Upper lobe of left lung (tissue), 6 donors: ENCODE measurements around the gene SMIM10. TPM values are rescaled to one million over a fixed set of nuclear protein-coding genes. Genes with fewer than 3 reads are reported as not detected.
"Not testable (repeated sequence)": the region's sequence is repeated elsewhere in the genome, so short reads cannot be mapped to it uniquely, and the experiment has no call there.

Experiments
- ATAC-seq, 2 donors: fragments of 200-7000 bp; cut with Tn5 transposase; one replicate each; pipeline ENCODE4 v1.9.1; 2022; ENCODE audit warnings: mild to moderate bottlenecking in 2 of 2, moderate library complexity in 2 of 2; ENCODE audit not compliant: low FRiP score in 2 of 2
- DNase-seq, 2 donors: peaks; one replicate each; pipeline ENCODE4 v3.0.0-alpha.2; 2019 to 2020
- H3K27ac ChIP-seq, 4 donors: fragments of 200-600 bp; sonication (generic); one replicate each; pipeline ENCODE4 v1.5.1; 2016 to 2019
- H3K27me3 ChIP-seq, 4 donors: fragments of 200-600 bp; sonication (generic); one replicate each; pipeline ENCODE4 v1.5.1; 2017 to 2019
- H3K36me3 ChIP-seq, 4 donors: fragments of 200-600 bp; sonication (generic); one replicate each; pipeline ENCODE4 v1.5.1; 2016 to 2019
- H3K4me1 ChIP-seq, 4 donors: fragments of 200-600 bp; sonication (generic); one replicate each; pipeline ENCODE4 v1.5.1; 2018 to 2019
- H3K4me3 ChIP-seq, 4 donors: fragments of 200-600 bp; sonication (generic); one replicate each; pipeline ENCODE4 v1.5.1; 2017 to 2019; ENCODE audit warnings: mild to moderate bottlenecking in 2 of 4, moderate library complexity in 1 of 4
- H3K9me3 ChIP-seq, 4 donors: fragments of 200-600 bp; sonication (generic); one replicate each; pipeline ENCODE4 v1.5.1; 2018 to 2019
- CTCF ChIP-seq, 6 experiments: fragments of 450-650 bp in 4 of 6; fragments of 200-600 bp in 2 of 6; sonication (generic) in 2 of 6; IDR thresholded peaks; one replicate each; pipeline ENCODE4 v1.5.1; 2016 to 2019; ENCODE audit warnings: antibody characterized with exemption in 6 of 6
- EP300 ChIP-seq, 4 donors: sonication (generic); formaldehyde crosslinking; IDR thresholded peaks; one replicate each; pipeline ENCODE4 v1.5.1; 2017; ENCODE audit warnings: antibody characterized with exemption in 4 of 4, control low read depth in 2 of 4
- POLR2A ChIP-seq, 4 donors: fragments of 450-650 bp; IDR thresholded peaks; one replicate each; pipeline ENCODE4 v1.5.1; 2016 to 2017; ENCODE audit warnings: antibody characterized with exemption in 4 of 4, mild to moderate bottlenecking in 2 of 4
- POLR2AphosphoS5 ChIP-seq, 2 donors: sonication (generic); formaldehyde crosslinking; IDR thresholded peaks; one replicate each; pipeline ENCODE4 v1.5.1; 2017; ENCODE audit warnings: antibody characterized with exemption in 2 of 2
- WGBS, 2 donors: methylation state at CpG; one replicate each; pipeline ENCODE4 v1.1.5; 2017 to 2018; 5-methylcytosine and 5-hydroxymethylcytosine counted together
- total RNA-seq, 6 donors: library from RNA; depleted of rRNA in 4 of 6; stranded (reverse); fragments of >200 nt in 4 of 6; gene quantifications; one replicate each; pipeline versions ENCODE4 v1.1.0 to v1.2.1, GENCODE V29; 2016 to 2021
- donor health status: DM: no; HTN: no; CAD: no; lungs with moderate emphysema.
- donor health status: DM: no; HTN: yes; CAD: no; lungs with severe emphysema.

Gene SMIM10
- 1 to 10 TPM in 4 of 6 donors, under 1 TPM in 1, not detected in 1; 0.44 to 5.6 (median 2.3) TPM for total RNA-seq

GRCh38 chrX:134990801-134991481 lies at the start of gene SMIM10:
SMIM10 (plus strand) TSS chrX:134990991; CDS start chrX:134991096, 105 bp downstream.
- peak; percentile 57 to 95 for DNase-seq
- H3K9me3 ChIP-seq, result no peaks in the 10 kb centered on the region
- H3K27me3 ChIP-seq, result no peaks in the 10 kb centered on the region
- WGBS, 2 donors, result 5 to 25% methylated on average over 13 to 34 of the region's 45 CpGs
- no peak for TF ChIP-seq EP300 (IDR thresholded peaks at IDR 0.05)
- TF ChIP-seq POLR2AphosphoS5 (IDR thresholded peaks at IDR 0.05), result peak; percentile 32 to 44
- H3K4me3 ChIP-seq, result peak within 1 kb of the TSS in 3 of 4 donors; percentile 42 to 56 (median 52)
- peak; percentile 83 to 96 for ATAC-seq
- H3K4me1 ChIP-seq, result no peaks in the 10 kb centered on the region
- H3K27ac ChIP-seq, result peak within 1 kb of the TSS in 1 of 4 donors; percentile 49
- no peaks in the 10 kb centered on the region for H3K36me3 ChIP-seq

GRCh38 chrX:134946364-134946763 lies 44.4 kb upstream of the SMIM10 start:
- H3K27me3 ChIP-seq, result not testable (repeated sequence)

GRCh38 chrX:134948333-134949241 lies 42.2 kb upstream of the SMIM10 start:
- no peak overlapping the region for H3K4me3 ChIP-seq
- H3K9me3 ChIP-seq, result no peaks in the 10 kb centered on the region
- no peaks in the 10 kb centered on the region for H3K4me1 ChIP-seq
- no peak for TF ChIP-seq POLR2A (IDR thresholded peaks at IDR 0.05)
- TF ChIP-seq EP300 (IDR thresholded peaks at IDR 0.05), result no peak
- no peak for TF ChIP-seq POLR2AphosphoS5 (IDR thresholded peaks at IDR 0.05)
- TF ChIP-seq CTCF (IDR thresholded peaks at IDR 0.05), result no peak
- 59 to 75% methylated on average over 1 to 3 of the region's 3 CpGs for WGBS, 2 donors
- no peak for DNase-seq
- no peak overlapping the region for H3K27ac ChIP-seq
- H3K27me3 ChIP-seq, result no peaks in the 10 kb centered on the region
- H3K36me3 ChIP-seq, result no peaks in the 10 kb centered on the region
- no peak for ATAC-seq

More at GRCh38 chrX:134946364-134946763, 44.4 kb upstream of the SMIM10 start:
- not testable (repeated sequence) for ATAC-seq, H3K27ac ChIP-seq, H3K9me3 ChIP-seq, H3K4me3 ChIP-seq, DNase-seq, H3K36me3 ChIP-seq, H3K4me1 ChIP-seq
- WGBS, 2 donors, result 87 to 97% methylated on average over 6 of the region's 6 CpGs

GRCh38 chrX:134949271-134949670 lies 41.5 kb upstream of the SMIM10 start:
- TF ChIP-seq POLR2A (IDR thresholded peaks at IDR 0.05), result no peak
- no peak for TF ChIP-seq CTCF (IDR thresholded peaks at IDR 0.05)
- no peak for TF ChIP-seq EP300 (IDR thresholded peaks at IDR 0.05)
- TF ChIP-seq POLR2AphosphoS5 (IDR thresholded peaks at IDR 0.05), result no peak
- 60 to 78% methylated on average over 3 of the region's 3 CpGs for whole genome bisulfite sequencing, 2 donors
- DNase-seq (no peak), ATAC-seq (no peak)
- no peaks in the 10 kb centered on the region for H3K9me3 ChIP-seq
- no peaks in the 10 kb centered on the region for H3K36me3 ChIP-seq
- no peak overlapping the region for H3K4me3 ChIP-seq
- no peaks in the 10 kb centered on the region for H3K4me1 ChIP-seq
- no peaks in the 10 kb centered on the region for H3K27me3 ChIP-seq
- no peak overlapping the region for H3K27ac ChIP-seq

- no peak for DNase-seq
These were observed 33.0 kb upstream of the SMIM10 start for GRCh38 chrX:134957836-134958235.

GRCh38 chrX:134960366-134960765 lies 30.4 kb upstream of the SMIM10 start:
- ATAC-seq, H3K36me3 ChIP-seq, DNase-seq, H3K4me3 ChIP-seq, H3K4me1 ChIP-seq, H3K27me3 ChIP-seq, H3K9me3 ChIP-seq, H3K27ac ChIP-seq: not testable (repeated sequence)
- WGBS, 2 donors, result 67 to 88% methylated on average over 3 to 12 of the region's 26 CpGs

More at GRCh38 chrX:134957836-134958235, 33.0 kb upstream of the SMIM10 start:
- Histone ChIP-seq H3K36me3 (no peaks in the 10 kb centered on the region), H3K4me3 (no peak overlapping the region), H3K9me3 (no peaks in the 10 kb centered on the region), H3K27me3 (no peaks in the 10 kb centered on the region), H3K27ac (no peak overlapping the region), H3K4me1 (no peaks in the 10 kb centered on the region)
- 93 to 97% methylated on average over 1 of the region's 1 CpG for WGBS, 2 donors
- TF ChIP-seq POLR2A (IDR thresholded peaks at IDR 0.05) (no peak), POLR2AphosphoS5 (IDR thresholded peaks at IDR 0.05) (no peak), CTCF (IDR thresholded peaks at IDR 0.05) (no peak), EP300 (IDR thresholded peaks at IDR 0.05) (no peak)
- no peak for ATAC-seq
